NT2/D1 (cell line): ENCODE measurements around the gene FAM110A.
A peak's percentile ranks its signal among the peaks of the same experiment; 100 is the strongest.

Experiments used
- DNase-seq: peaks from one replicate; pipeline ENCODE4 v3.0.0-alpha.2; 2011; ENCODE audit warnings: low read depth, low spot score
- H3K27me3 ChIP-seq: 2 replicates; pipeline ENCODE4 v1.6.0; 2011; ENCODE audit warnings: mild to moderate bottlenecking; ENCODE audit not compliant: insufficient read length, insufficient read depth
- H3K36me3 ChIP-seq: 2 replicates; pipeline ENCODE4 v1.6.1; 2011; ENCODE audit warnings: mild to moderate bottlenecking, low read length, mixed read lengths; ENCODE audit not compliant: insufficient read depth, insufficient read length
- H3K4me1 ChIP-seq: 2 replicates; pipeline ENCODE4 v1.5.1; 2011; ENCODE audit not compliant: insufficient read depth, insufficient read length
- H3K4me3 ChIP-seq: 2 replicates; pipeline ENCODE4 v1.5.1; 2011; ENCODE audit warnings: low read depth; ENCODE audit not compliant: insufficient read length
- H3K9ac ChIP-seq: 2 replicates; pipeline ENCODE4 v1.6.0; 2011; ENCODE audit warnings: low read depth; ENCODE audit not compliant: insufficient read length
- H3K9me3 ChIP-seq: 2 replicates; pipeline ENCODE4 v1.5.1; 2011; ENCODE audit warnings: mild to moderate bottlenecking, low read length; ENCODE audit not compliant: insufficient read depth
- SUZ12 ChIP-seq: IDR thresholded peaks from 2 replicates; pipeline ENCODE4 v1.6.1; 2011; ENCODE audit not compliant: insufficient read length, insufficient read depth; ENCODE audit errors: extremely low read depth
- YY1 ChIP-seq: IDR thresholded peaks from 2 replicates; pipeline ENCODE4 v1.6.1; 2011; ENCODE audit not compliant: insufficient read length, insufficient read depth
- ZNF274 ChIP-seq: IDR thresholded peaks from 2 replicates; pipeline ENCODE4 v1.6.1; 2011; ENCODE audit warnings: mild to moderate bottlenecking, low read depth, low read length

FAM110A gene

DNA sequence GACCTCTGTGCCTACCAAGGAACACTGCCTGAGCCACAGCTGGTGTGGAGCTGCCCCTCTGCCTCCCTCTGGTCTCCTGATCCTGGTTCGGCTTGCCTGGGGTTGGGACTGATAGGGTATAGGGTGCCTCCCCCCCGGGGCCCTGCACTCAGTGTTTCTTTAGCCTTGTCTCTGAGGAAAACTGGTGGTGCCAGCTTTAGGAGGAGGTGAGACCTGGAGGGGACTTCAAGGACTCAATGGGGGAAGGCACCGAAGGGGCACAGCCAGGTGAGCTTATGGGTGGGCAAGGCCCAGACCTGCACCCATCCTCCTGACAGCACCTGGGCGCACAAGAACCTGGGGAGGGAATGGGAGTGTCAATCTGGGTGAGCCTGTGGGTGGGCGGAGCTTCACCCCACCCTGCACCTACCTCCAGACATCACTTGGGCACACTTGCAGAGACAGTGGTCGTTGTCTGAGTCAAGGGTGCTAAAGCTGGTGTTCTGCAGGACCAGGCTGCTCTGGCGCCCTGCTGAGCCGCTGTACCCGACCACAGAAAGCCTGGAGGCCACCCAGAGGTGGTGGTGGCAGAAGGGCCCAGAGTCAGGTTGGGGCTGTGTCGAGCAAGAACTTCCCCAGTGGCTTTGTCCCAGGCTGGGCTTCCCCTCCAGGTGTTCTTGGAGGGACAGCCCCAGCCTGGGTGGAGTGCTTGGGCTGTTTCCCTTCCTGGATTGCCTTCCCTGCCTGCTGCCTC is 40.5 kb downstream of the FAM110A start:
- Histone ChIP-seq H3K4me1 (no peaks in the 10 kb centered on the region), H3K36me3 (no peaks in the 10 kb centered on the region), H3K27me3 (no peaks in the 10 kb centered on the region), H3K9ac (no peak overlapping the region), H3K9me3 (no peaks in the 10 kb centered on the region), H3K4me3 (no peak overlapping the region)
- no peak for TF ChIP-seq YY1
- TF ChIP-seq ZNF274 = no peak
- TF ChIP-seq SUZ12 = no peak
- no peak for DNase-seq

DNA sequence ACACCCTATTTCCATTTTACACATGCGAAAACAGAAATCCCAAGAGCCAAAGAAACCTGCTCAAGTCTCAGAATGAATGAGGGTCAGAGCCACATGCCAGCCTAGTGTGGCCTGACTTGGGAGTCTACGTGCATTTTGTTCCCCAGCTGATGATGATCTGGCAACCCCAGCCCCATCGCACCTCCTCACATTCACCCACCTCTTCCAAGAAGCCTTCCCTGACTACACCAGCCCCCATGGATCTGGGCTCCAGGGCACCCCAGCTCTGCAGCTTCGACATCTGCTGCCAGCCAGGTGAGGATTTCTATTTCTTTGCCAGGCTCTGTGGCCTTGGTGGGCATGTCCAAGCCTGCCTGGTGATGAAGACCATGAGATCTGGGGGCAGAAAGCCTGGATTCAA is 41.6 kb downstream of the FAM110A start:
- Histone ChIP-seq H3K36me3 (no peaks in the 10 kb centered on the region), H3K4me1 (no peaks in the 10 kb centered on the region), H3K27me3 (no peaks in the 10 kb centered on the region), H3K4me3 (no peak overlapping the region), H3K9me3 (no peaks in the 10 kb centered on the region), H3K9ac (no peak overlapping the region)
- no peak for DNase-seq
- TF ChIP-seq SUZ12 (no peak), ZNF274 (no peak), YY1 (no peak)

DNA sequence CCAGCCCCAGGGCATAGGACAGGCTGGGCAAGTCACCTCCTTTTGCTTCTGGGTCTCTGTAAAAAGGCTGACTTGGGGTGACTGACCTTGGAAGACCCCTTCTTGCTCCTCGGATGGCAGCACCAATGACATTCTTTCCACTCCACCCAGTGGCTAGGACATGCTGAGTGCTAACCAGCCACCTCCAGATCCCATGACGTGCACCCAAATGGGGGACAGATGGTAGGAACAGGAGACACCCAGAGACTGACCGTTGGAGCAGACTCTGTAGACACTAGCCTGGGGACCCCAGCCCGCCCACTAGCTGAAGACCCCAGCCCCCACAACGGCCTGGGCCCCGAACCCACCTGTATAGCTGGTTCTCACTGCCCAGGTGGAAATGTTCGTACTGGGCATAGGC is 44.3 kb downstream of the FAM110A start:
- no peak overlapping the region for H3K9ac ChIP-seq
- TF ChIP-seq YY1 (no peak), SUZ12 (no peak), ZNF274 (no peak)
- H3K36me3 ChIP-seq = no peaks in the 10 kb centered on the region
- H3K4me1 ChIP-seq = no peaks in the 10 kb centered on the region
- no peak for DNase-seq
- no peaks in the 10 kb centered on the region for H3K9me3 ChIP-seq
- no peak overlapping the region for H3K4me3 ChIP-seq
- H3K27me3 ChIP-seq = no peaks in the 10 kb centered on the region

DNA sequence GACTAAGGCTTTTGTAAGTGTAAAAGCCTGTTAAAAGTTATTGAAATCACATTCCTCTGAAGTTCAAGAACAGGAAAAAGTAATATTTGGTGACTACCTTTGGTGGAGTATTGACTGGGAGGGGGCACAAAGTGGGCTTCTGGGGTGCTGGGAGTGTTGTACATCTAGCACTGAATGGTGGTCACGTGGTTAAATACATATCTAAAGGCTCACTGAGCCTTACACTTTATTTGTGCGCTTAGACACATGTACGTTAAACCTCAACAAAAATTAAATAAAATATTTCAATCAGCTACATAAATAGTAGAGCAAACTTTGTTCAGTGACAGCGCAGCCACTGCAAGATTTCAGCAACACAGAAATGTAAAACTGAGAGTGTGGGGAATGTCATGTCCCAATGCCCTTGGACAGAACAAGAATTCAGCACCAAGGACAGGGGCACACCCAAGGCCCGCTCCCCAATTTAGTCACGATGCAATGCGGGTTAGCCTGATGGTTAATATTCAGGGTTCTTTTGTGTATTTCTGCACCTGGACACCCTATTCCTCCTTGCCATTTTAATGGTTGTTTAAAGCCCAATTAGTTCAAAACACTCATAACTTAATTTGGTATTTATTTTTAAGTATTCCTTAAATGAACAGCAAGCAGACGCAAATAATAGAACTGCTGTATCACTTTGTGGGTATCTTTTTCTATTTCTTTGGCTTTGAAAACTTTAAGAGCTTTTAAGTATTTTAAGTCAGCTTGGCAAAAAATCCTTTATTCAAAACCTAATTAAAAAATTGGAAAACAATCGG is 45.2 kb downstream of the FAM110A start:
- peak; percentile 23 for DNase-seq
- no peaks in the 10 kb centered on the region for H3K9me3 ChIP-seq
- no peak overlapping the region for H3K4me3 ChIP-seq
- H3K36me3 ChIP-seq = no peaks in the 10 kb centered on the region
- H3K27me3 ChIP-seq = peaks cover 5% of the 10 kb centered on the region
- no peaks in the 10 kb centered on the region for H3K4me1 ChIP-seq
- no peak for TF ChIP-seq ZNF274
- no peak for TF ChIP-seq YY1
- no peak for TF ChIP-seq SUZ12
- H3K9ac ChIP-seq = no peak overlapping the region

DNA sequence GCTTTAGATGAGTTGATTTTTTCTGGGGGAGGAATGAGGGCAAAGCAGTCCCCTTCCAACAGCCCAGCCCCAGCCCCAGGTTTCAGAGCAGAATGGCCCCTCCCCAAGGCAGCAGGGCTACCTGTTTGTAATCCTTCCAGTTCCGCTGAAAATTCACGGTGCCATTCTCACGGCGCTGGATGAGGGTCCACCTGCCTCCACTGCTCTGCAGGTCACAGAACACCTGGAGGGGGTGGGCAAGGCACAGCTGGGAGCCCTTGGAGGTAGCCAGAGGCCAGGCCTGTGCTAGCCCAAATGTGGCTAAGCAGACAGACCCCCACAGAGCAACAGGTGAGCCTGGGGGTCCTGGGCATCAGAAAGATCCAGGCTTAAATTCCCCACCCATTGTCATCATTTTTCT is 46.1 kb downstream of the FAM110A start:
- H3K9ac ChIP-seq = no peak overlapping the region
- TF ChIP-seq ZNF274 (no peak), SUZ12 (no peak), YY1 (no peak)
- no peaks in the 10 kb centered on the region for H3K9me3 ChIP-seq
- no peak overlapping the region for H3K4me3 ChIP-seq
- DNase-seq = no peak
- peaks cover 5% of the 10 kb centered on the region for H3K27me3 ChIP-seq
- H3K36me3 ChIP-seq = no peaks in the 10 kb centered on the region
- no peaks in the 10 kb centered on the region for H3K4me1 ChIP-seq

DNA sequence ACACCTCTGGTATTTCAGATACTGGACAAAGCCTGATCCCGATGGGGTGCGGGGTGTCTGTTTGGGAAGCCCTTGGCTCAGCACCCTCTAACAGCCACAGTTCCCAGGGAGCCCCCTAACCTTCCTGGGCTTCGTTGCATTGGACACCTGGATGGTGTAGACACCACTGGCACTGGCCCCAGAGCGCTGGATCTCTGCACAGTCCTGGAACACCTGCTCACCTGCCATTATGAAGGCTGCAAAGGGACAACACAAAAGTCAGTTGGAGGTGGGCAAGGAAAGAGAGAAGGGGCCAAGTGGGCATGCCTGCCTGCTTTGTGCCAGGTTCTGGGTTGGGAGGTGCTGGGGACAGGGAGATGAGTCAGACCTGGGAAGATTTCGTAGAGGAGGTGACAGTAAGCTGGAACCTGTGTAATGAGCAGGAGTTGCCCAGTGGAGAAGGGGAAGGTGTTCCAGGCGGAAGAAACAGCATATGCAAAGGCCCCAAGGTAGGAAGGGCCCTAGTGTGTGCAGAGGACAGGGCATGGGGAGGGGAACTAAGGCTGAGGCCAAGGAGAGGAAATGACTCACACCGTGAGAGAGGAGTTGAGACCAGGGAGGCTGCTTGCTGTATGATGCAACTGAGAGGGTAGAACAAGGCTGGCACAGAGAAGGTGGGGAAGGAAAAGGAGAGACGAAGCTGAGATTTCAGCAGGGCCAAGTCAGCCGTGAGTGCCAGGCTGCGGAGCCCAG is 47.7 kb downstream of the FAM110A start:
- no peaks in the 10 kb centered on the region for H3K9me3 ChIP-seq
- TF ChIP-seq ZNF274 (no peak), SUZ12 (no peak), YY1 (no peak)
- no peak overlapping the region for H3K9ac ChIP-seq
- H3K36me3 ChIP-seq = no peaks in the 10 kb centered on the region
- DNase-seq = no peak
- H3K4me3 ChIP-seq = no peak overlapping the region
- H3K4me1 ChIP-seq = no peaks in the 10 kb centered on the region
- peaks cover 15% of the 10 kb centered on the region for H3K27me3 ChIP-seq

DNA sequence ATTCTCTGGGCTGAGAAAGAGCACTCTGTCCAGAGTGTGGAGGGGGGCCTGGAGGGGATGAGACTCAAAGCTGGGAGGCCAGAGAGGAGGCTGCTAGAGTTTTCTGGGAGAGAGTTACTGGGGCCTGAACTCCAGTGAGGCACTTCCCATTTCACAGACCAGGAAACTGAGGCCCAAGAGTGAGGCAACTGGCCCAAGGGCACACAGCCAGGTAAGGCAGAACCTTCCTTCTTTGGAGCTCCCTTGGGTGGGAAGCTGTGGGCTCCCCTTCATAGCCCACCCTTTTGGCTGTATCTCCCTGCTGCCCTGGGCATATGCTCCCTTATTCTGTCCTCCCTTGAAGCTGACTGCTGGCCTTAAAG is 48.2 kb downstream of the FAM110A start:
- no peaks in the 10 kb centered on the region for H3K9me3 ChIP-seq
- no peak overlapping the region for H3K4me3 ChIP-seq
- H3K36me3 ChIP-seq = no peaks in the 10 kb centered on the region
- H3K27me3 ChIP-seq = peaks cover 20% of the 10 kb centered on the region
- DNase-seq = no peak
- H3K9ac ChIP-seq = no peak overlapping the region
- TF ChIP-seq YY1 = no peak
- TF ChIP-seq ZNF274 = no peak
- TF ChIP-seq SUZ12 = no peak
- H3K4me1 ChIP-seq = no peaks in the 10 kb centered on the region
